HG02938 (cell line): ENCODE data around the gene CPVL.
"Not testable (repeated sequence)": the region's sequence is repeated elsewhere in the genome, so short reads cannot be mapped to it uniquely, and the experiment has no call there.

Experiments used
- ATAC-seq: cut with Tn5 transposase; IDR thresholded peaks from one replicate; pipeline ENCODE4 v1.9.1; 2021; ENCODE audit warnings: mild to moderate bottlenecking, moderate library complexity; ENCODE audit not compliant: unreplicated experiment

CPVL gene

DNA sequence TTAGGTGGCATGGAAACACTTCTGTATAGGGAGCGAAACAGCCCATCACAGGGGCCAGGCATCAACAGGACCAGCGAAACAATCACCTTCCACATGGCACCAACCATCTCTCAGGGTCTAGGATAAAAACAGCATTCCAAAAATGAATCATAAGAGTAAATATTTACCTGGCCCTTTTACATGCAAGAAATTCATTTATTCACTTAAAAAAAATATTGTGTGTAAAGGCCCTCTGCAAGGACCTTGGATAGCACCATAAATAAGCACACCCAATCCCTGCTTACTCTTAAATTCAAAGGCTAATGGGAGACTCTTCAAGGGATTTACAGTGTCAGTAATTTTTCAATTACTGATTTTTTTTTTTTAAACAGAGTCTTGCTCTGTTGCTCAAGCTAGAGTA lies 25.4 kb downstream of the CPVL start:
- ATAC-seq: no peak

DNA sequence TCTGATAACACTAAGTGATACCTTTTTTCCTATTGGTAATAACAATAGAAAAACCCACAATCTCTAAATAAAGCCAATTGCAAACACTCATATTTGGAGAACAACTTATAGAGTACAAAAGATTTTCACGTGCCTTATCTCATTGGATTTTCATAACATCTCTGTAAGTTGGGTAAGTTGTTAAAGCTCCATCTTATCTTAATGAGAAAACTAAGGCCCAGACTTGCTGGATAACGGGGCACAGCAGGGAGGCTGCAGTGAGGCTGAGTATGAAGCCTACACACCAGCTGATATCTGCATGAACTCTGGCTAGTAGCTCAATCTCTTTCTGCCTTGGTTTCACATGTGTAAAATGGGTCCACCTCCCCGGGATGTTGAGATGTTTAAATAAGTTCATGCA lies 26.8 kb downstream of the CPVL start:
- ATAC-seq: no peak

DNA sequence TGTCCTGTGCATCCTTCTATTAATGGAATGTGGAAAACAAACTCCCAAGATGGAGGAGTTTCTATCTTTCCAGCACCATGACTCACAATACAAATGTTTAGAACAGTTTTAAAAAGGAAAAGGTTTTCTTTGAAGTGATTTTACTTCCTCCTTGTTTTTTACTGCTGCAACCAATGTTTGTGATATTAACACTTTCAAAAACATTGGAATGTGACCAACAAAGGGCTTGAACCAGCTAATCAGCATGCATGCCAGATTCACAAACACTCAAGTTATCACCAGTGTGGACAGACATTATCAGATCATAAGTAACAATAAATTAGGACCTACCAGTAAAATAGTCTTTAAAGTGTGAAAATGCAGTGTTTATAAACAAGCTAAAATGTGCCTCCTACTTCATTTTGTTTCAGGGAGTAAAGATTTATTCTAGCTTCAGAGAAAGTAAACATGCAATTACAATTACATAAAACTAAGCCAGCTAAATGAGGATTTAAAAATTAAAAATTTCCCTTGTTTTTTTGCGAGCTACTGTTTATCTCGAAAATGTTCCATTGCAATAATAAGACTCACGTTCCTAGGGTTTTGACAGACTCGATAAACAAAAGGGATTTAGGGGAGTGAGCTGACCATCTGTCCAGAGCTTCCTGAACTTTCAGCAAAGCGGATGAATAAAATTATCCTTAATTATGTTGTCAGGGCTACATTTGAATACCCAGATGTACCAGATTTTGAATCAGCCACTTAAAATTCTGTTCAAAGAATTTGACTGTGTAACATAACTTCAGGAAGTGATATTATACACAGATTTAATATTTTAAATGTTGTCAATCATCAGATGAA lies 29.8 kb downstream of the CPVL start:
- no peak for ATAC-seq

DNA sequence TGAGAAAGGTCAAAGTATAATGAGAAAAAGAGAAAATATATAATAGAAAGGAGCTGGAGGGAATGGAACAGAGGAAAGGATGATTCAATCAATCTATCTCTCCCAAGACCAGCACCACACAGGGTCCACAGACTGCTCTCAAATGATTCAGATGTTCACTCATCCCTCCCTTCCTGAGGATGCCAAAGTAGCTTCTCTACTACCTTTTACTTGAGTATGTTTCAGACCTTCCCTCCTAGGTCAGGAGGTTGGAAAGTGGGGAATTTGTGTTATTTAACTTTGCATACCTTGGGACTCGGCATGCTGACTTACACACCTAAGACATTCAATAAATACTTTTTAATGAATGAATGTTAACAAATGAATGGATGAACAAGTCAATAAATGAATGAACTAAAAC lies 30.6 kb downstream of the CPVL start:
- no peak for ATAC-seq

DNA sequence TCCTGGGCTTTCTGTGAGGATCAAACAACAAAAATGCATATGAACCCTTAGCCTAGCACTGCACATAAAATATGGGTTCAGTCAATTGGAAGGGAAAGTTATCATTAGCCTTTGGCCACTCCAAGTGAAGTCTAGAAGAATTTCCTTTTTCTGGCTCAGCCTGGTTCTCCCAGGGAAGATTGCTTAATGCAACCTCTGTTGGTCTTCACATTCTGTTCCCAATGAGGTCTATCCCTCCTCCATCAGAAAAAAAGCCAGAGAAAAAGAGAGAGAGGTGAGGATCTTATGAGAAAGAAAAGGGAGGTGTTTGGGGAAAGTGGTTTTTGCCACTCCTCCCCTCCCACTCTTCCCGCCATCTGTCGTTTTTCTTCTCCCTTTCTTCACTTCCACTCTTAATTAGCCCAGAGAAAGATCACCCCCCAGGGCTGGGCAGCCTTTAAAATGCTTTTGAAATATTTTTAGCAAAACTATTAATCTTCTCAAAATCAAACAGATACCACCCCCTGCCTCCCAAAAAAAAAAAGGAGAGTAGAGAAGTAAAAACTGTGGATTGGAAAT lies 31.1 kb downstream of the CPVL start:
- ATAC-seq: no peak

DNA sequence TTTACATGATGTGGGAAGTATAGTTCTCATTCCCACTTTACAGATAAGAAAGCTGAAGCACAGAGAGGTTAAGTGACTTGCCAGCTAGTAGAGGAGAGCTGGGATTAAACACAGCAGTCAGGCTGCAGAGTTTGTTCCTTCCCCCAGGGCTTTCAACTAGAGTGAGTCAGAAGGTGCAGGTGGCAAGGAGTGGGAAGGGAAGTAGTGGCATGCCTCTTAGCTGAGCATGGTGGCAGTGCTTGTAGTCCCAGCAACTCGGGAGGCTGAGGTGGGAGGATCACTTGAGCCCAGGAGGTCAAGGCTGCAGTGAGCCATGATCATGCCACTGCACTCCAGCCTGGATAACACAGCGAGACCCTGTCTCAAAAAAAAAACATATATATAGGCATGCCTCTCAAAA lies 32.1 kb downstream of the CPVL start:
- not testable (repeated sequence) for ATAC-seq

DNA sequence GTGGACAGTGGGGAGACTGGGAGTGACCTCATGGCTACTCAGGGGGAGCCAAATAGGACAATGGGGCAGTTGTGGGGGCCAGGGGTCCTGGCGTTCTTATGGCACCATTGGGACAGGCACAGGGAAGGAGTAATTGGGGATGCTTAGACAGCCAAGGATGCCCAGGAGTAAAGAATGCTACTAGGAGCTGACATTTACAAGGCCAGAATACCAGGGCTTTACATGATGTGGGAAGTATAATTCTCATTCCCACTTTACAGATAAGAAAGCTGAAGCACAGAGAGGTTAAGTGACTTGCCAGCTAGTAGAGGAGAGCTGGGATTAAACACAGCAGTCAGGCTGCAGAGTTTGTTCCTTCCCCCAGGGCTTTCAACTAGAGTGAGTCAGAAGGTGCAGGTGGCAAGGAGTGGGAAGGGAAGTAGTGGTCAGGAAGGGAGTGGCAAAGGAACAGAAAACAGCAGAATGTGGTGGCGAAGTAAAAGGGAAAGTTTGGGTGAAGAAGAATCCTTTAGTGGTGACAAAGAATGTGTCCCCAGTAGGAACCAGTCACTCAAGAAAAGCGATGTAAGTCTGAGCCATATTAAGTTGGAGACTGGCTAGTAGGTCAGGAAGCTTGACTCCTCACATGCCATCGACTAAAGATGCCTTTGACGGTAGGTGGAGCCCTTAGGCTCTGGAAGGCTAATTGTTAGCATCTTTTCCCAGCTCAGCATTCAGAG lies 32.8 kb downstream of the CPVL start:
- ATAC-seq: no peak

DNA sequence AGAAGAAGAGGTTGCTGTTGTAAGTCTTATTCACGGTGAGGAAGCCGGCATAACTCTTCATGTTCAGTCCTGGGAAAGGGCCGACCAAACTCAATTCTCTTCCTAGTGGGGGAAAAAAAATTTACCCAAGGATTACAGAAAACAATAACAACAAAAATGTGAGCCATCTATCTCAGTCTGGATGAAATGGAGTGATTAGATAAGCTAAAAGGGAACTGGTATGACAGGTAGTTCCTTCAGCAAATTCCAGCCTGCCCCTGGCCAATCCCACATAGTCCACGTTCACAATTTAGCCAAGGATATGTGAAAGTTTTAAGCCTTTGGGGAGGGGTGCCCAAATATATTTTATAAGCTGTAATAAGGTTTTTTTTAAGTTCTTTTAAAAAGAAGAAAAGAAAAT lies 33.6 kb downstream of the CPVL start:
- ATAC-seq: no peak

DNA sequence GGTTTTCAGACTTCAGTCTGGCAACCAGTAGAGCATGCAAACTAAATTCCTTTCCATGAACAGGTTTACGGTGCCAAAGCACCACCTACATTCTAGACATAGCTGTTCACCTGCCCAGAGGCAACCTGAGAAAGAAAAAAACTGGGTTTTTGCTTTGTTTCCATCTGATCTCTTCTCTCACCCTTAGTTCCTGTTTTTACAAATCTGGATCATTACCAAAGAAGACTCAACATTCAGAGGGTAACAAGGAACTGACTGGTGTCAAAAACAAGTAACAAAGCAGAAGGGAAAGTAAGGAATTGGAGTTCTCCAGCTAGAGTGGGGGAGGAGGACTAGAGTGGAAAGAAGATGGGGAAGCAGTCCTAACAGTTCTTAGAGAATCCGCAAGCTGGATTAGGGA lies 36.4 kb downstream of the CPVL start:
- no peak for ATAC-seq

DNA sequence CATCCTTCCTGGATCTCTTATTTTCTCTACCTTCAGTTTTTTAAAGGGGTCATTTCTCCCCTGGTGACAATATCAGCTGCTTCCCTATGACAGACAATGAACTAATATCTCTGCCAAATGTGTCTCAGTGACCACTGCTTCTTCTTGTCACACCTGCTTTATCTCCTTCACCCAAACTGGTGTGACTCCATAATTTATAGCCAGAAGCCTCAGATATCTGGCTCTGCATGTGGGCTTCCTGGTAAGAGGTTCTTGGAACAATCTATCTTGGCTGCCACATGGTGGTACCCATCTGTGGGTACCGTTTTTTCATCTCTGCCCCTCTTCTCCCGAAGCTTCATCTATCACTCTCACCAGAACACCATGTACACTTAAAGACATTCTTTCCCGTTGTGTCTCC lies 37.0 kb downstream of the CPVL start:
- no peak for ATAC-seq

DNA sequence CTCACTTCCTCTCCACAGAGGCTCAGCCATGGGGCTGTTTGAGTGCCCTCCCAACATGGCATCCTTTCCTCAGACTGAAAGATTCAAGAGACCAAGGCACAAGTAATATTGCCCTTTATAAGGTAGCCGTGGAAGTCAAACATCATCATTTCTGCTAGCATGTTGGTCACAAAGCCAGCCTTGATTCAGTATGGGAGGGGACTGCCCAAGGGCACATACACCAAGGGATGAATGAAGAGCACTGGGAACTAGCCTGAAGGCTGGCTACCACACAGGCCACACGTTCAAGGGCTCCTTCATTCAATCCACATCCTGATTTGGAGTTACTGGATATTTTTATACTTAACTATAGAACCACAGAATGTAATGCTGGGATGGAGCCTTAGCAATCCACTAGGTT lies 39.3 kb downstream of the CPVL start:
- no peak for ATAC-seq

DNA sequence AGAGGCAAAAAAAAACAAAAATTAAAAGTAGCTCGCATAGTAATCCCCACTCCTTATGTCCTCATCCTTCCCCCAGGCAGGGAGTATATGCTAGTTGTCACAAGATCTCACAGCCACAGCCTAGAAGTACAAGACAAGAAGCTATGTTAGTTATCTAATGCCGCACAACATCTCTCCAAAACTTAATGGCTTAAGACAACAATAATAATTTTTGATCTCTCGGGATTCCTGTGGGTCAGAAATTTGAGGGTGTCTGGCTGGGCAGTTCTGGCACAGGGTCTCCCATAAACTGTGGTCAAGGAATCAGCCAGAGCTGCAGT lies 39.7 kb downstream of the CPVL start:
- no peak for ATAC-seq

DNA sequence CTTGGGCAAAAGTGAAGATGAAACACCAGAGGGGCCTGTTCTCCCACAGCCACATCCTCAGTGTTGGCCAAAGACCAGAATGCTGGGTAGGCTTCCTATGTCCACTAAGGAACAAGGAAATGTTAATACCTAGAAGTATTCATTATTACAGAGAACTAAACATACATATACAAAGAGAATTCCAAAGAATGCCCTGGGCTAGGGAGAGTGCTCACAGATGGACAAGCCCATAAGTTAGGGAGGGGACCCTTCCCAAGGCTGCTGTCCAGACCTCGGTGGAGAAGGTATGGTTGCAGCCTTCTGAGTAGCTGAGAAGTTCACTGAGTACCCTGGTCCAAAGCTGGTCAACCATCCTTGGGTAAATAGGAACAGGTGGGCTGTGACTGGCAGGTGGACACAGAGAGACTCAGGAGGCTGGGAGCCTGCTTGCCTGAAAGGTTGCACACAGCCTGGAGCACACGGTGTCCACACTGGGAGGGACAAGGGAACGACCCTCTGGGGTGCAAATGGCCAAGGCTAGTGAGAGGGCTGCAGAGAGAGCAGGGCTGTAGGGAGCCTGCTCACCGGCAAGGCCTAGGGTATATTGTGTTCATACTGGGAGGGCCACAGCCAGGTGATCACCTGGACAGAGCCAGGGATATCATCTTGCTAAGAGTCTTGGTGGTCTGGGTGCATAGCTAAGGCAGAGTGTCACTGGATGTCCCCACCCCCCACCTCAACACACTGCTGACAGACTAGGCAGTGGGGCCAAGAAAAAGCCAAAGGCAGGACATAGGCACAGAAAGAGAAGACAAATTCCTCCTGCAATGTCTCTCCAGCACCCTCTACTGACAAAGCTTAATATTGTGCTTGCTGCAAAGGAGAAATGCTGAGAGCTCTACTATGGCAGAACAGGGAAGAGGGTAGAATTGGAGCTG lies 40.3 kb downstream of the CPVL start:
- peak; percentile 63 for ATAC-seq

DNA sequence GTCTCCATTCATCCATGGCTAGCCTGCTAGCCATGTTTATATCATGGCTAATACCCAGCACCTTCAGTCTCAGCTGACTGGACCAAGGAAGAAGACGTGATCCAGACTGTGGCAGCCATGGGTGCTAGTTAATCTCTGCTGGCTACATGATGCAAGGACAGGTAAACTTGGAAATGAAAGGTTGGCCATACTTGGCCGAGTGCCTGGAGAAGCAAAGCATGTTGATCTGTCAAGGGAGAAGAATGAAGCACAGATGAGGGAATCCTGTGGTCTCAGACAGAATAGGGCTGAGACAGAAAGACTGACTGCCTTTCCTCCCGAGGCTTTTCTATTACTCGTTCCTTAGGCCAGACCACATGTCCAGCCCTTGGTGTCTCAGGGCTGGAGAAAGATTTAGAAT lies 41.1 kb downstream of the CPVL start:
- ATAC-seq: no peak

DNA sequence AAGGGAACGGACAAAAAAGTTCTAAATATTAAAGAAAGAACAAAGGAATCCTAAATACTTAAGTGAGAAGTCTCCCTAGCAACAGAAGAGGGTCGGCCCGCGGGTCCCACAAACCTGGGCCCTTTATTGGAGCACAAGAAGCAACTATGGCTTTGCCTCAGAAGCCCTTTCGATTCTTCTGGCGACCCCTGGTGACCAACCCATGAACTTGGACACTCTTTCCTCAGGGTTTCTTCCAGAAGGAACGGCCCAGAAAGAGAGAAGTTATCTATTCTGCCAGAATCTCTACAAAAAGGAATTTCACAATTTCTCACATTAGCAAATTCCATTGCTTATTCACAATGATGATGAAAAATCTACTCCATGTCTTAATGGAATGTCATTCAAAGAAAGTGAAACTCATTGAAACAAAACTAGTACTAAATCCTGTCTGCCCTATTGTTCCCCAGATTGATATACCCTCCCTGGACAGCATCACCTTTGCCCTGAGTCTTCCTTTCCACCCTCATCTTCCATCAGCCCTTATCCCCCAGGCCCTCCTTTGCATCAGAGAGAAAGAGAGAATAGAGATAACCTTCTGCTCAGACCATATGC lies 43.7 kb downstream of the CPVL start:
- ATAC-seq: no peak

DNA sequence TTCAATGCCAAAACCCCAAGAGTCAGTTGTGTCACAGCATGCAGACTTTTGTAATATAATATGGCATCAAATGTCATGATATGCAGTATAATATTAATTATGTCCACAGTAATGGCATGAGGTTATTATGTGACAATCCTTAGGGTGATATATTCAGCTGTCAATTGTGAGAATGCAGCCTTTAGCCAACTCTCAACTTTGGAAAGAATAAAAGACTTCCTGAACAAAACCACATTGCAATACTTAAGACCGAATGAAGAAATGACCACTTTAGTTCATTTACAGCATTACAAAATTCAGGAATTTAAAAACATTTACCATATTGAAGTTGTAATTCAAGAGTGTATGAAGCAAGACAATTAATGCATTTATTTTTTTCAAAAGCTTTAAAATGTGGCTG lies 45.4 kb downstream of the CPVL start:
- no peak for ATAC-seq

DNA sequence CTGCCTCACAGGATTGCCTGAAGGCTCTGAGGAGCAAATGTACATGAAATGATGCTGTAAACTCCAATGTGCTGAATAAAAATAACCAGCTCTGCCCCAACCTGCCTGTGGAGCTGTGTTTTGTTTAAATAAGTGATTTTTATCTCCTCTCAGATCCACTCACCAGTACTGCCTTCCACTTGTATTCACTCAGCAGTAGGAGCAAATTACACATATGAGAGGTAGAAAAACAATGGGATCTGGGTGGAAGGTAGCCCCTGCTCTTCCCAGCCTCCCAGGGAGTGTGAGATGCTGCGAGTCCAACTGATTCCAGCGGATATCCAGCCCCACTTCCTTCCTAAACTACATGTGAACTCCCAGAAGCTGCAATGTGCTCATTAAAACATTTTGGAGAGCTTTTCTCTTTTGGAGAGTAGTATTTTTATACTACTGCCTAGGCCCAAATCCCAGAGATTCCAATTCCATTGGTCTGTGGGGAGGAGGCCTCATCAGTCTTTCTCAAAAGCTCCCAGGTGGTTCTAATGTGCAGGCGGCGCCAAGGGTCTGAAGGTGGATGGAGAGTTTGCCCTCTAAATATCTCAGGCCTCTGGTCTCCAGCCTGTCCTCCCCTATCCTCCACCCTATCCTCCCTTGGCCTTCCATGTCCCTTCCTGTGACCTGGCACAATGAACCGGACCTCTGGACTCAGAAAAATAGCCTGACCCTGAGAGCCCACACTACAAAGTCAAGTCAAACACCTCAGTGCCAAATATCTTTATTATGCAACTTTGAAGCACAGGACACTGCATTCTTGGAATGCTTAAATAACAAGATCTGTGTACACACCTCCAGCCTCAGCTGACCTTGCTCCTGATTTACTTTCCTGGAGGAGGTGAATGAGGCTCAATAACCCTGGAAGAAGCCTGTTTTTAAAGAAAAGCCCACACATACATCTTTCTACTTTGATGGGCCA lies 46.2 kb downstream of the CPVL start:
- no peak for ATAC-seq

DNA sequence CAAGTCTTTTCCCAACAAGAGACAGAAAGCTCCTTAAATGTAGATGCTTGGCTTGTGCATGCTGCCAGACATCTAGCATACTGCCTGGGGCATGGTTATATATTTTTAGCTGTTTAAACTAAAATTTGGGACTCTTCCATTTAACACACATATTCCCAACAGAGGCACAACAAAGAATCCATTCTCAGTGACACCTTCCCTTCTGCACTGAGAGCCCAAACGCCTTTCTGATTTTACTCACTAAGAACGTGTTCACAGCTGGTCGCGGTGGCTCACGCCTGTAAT lies 49.9 kb downstream of the CPVL start:
- ATAC-seq: no peak

DNA sequence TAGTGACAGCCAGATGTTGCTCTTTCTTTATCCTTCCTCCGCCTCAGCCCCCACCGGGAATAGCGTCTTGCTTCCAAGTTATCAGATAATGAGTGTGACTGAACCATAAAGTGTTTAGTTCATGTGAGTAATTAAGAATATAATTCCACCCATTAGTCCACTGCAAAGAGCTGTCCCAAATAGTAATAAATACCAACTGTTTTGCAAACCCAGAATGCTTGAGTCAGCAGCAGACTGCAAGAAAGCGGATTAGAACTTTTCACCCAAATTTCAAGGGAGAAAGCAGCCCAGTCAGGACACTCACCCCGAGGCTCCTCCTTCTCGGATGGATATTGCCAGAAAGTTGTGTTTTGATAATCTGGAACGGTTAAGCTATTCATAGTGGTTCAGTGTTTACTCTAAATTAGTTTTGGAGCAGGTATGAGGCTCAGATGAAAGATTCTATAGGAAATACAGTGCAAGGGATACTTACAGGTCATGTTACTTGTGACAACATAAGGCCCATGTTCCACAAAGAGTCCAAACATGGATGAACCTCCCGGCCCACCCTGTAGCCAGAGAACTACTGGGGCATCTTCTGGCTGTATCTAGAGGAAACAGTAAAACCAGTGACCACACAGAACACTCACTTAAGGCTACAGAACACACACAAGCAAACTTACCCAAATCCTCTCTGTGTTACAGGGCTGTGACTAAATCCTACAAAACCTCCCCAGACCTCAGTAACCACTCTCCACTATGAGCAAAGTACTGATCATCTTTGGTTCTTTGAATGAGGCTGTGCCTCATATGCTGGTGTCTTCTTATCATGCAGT lies 50.5 kb downstream of the CPVL start:
- no peak for ATAC-seq
